ENCODE measurements around the gene KXD1.
"Not testable (repeated sequence)": the region's sequence is repeated elsewhere in the genome, so short reads cannot be mapped to it uniquely, and the experiment has no call there.

KXD1 gene

GRCh38 chr19:18557411-18558201 is at the start of gene KXD1:
KXD1 (plus strand) TSS chr19:18557870; CDS start chr19:18562057, 4,187 bp downstream.
- peak; percentile 93 to 97 for DNase-seq (ENCODE audit: low read depth in 2 of 2)

GRCh38 chr19:18508585-18508984 is 49.1 kb upstream of the KXD1 start:
- DNase-seq (ENCODE audit: low read depth in 2 of 2), result no peak

- no peak for DNase-seq (ENCODE audit: low read depth in 2 of 2)
These were observed 47.5 kb upstream of the KXD1 start for GRCh38 chr19:18510216-18510615.

GRCh38 chr19:18513868-18514267 is 43.8 kb upstream of the KXD1 start:
- no peak for DNase-seq (ENCODE audit: low read depth in 2 of 2)

GRCh38 chr19:18514800-18515682 is 42.6 kb upstream of the KXD1 start:
- no peak for DNase-seq (ENCODE audit: low read depth in 2 of 2)

GRCh38 chr19:18515959-18516358 is 41.7 kb upstream of the KXD1 start:
- DNase-seq (ENCODE audit: low read depth in 2 of 2), result no peak

GRCh38 chr19:18517606-18518005 is 40.1 kb upstream of the KXD1 start:
- no peak for DNase-seq (ENCODE audit: low read depth in 2 of 2)

GRCh38 chr19:18518639-18519038 is 39.0 kb upstream of the KXD1 start:
- DNase-seq (ENCODE audit: low read depth in 2 of 2), result no peak

- DNase-seq (ENCODE audit: low read depth in 2 of 2), result peak in 1 of 2 experiments; percentile 43
These were observed 37.5 kb upstream of the KXD1 start for GRCh38 chr19:18519962-18520847.

GRCh38 chr19:18520848-18521691 is 36.6 kb upstream of the KXD1 start:
- no peak for DNase-seq (ENCODE audit: low read depth in 2 of 2)

- no peak for DNase-seq (ENCODE audit: low read depth in 2 of 2)
These were observed 36.0 kb upstream of the KXD1 start, which contains the start of gene ELL for GRCh38 chr19:18521692-18522123. ELL (minus strand) TSS chr19:18522070; CDS start chr19:18522055, 15 bp downstream.

- peak; percentile 100 for DNase-seq (ENCODE audit: low read depth in 2 of 2)
These were observed 35.4 kb upstream of the KXD1 start for GRCh38 chr19:18522124-18522861.

GRCh38 chr19:18522862-18523440 is 34.7 kb upstream of the KXD1 start:
- not testable (repeated sequence) for DNase-seq (ENCODE audit: low read depth in 2 of 2)

- no peak for DNase-seq (ENCODE audit: low read depth in 2 of 2)
These were observed 33.8 kb upstream of the KXD1 start for GRCh38 chr19:18523841-18524240.

- no peak for DNase-seq (ENCODE audit: low read depth in 2 of 2)
These were observed 31.4 kb upstream of the KXD1 start for GRCh38 chr19:18526316-18526715.

- DNase-seq (ENCODE audit: low read depth in 2 of 2), result no peak
These were observed 27.9 kb upstream of the KXD1 start for GRCh38 chr19:18529782-18530181.

GRCh38 chr19:18531485-18531884 is 26.2 kb upstream of the KXD1 start:
- no peak for DNase-seq (ENCODE audit: low read depth in 2 of 2)

GRCh38 chr19:18532168-18532890 is 25.3 kb upstream of the KXD1 start:
- DNase-seq (ENCODE audit: low read depth in 2 of 2), result no peak

GRCh38 chr19:18533058-18533457 is 24.6 kb upstream of the KXD1 start:
- DNase-seq (ENCODE audit: low read depth in 2 of 2), result no peak

Measured in stimulated activated CD4-positive, alpha-beta T cell treated with anti-CD3 and anti-CD28 coated beads, Interleukin-12 subunit alpha, Interleukin-12 subunit beta, amount 100 ng/mL, for 24 hours (primary cell).